Breast epithelium (tissue), 4 donors: ENCODE measurements around the gene SLC37A2. TPM values are rescaled to one million over a fixed set of nuclear protein-coding genes. Genes with fewer than 3 reads are reported as not detected.
A peak's percentile ranks its signal among the peaks of the same experiment; 100 is the strongest.

ENCODE experiments used
- DNase-seq, 2 donors: peaks; one replicate each; pipeline ENCODE4 v3.0.0-alpha.2; 2019; ENCODE audit warnings: low spot score in 2 of 2
- H3K27ac ChIP-seq, 2 donors: fragments of 200-600 bp; sonication (generic) in 1 of 2; one replicate each; pipeline ENCODE4 v1.5.1; 2016 to 2019; ENCODE audit warnings: mild to moderate bottlenecking in 1 of 2
- H3K27me3 ChIP-seq, 2 donors: fragments of 200-600 bp; sonication (generic) in 1 of 2; one replicate each; pipeline versions ENCODE4 v1.5.1 to v1.6.0; 2017 to 2019; ENCODE audit warnings: control low read depth in 1 of 2, mild to moderate bottlenecking in 1 of 2
- H3K36me3 ChIP-seq: fragments of 200-600 bp; one replicate; pipeline ENCODE4 v1.5.1; 2019
- H3K4me1 ChIP-seq, 2 donors: fragments of 200-600 bp; sonication (generic); one replicate each; pipeline ENCODE4 v1.5.1; 2016 to 2019; ENCODE audit warnings: control low read depth in 1 of 2
- H3K4me3 ChIP-seq, 3 donors: fragments of 200-600 bp; sonication (generic); 1 replicate in 2 of 3; 2 replicates in 1 of 3; pipeline ENCODE4 v1.5.1; 2016 to 2019; ENCODE audit warnings: mild to moderate bottlenecking in 3 of 3, moderate library complexity in 2 of 3
- H3K9me3 ChIP-seq, 2 donors: fragments of 200-600 bp; sonication (generic) in 1 of 2; one replicate each; pipeline ENCODE4 v1.5.1; 2016 to 2019; ENCODE audit warnings: control low read depth in 1 of 2
- CTCF ChIP-seq, 3 donors: fragments of 450-650 bp; IDR thresholded peaks; one replicate each; pipeline ENCODE4 v1.5.1; 2016 to 2017; ENCODE audit warnings: antibody characterized with exemption in 3 of 3, mild to moderate bottlenecking in 3 of 3, moderate library complexity in 3 of 3
- POLR2A ChIP-seq: fragments of 450-650 bp; IDR thresholded peaks from one replicate; pipeline ENCODE4 v1.6.1; 2016; ENCODE audit warnings: antibody characterized with exemption, mild to moderate bottlenecking, moderate library complexity
- POLR2AphosphoS5 ChIP-seq, 3 donors: sonication (generic); formaldehyde crosslinking; IDR thresholded peaks; one replicate each; pipeline ENCODE4 v1.6.1; 2017; ENCODE audit warnings: antibody characterized with exemption in 3 of 3
- intact Hi-C: fragments of 100-400 bp; cut with DNase I; formaldehyde crosslinking; loops from one replicate; pipeline ENCODE4 v1.15.1; 2023; ENCODE audit warnings: low total_unique reads
- total RNA-seq, 3 donors: library from RNA; depleted of rRNA; stranded (reverse); fragments of >200 nt; gene quantifications; one replicate each; pipeline ENCODE4 v1.1.0, GENCODE V29; 2016

The SLC37A2 gene
- total RNA-seq, 3 donors from 2014 or later: 3.9 to 38.9 (median 13.6) TPM

- no peaks in the 10 kb centered on the region for H3K9me3 ChIP-seq
- H3K4me1 ChIP-seq: no peaks in the 10 kb centered on the region
- DNase-seq: no peak
- H3K27me3 ChIP-seq: peaks cover 0 to 11% of the 10 kb centered on the region in 2 donors
- H3K27ac ChIP-seq: no peak overlapping the region
- TF ChIP-seq POLR2A: no peak
- TF ChIP-seq POLR2AphosphoS5 (IDR thresholded peaks at IDR 0.05): no peak
- TF ChIP-seq CTCF (IDR thresholded peaks at IDR 0.05): no peak
- H3K36me3 ChIP-seq: no peaks in the 10 kb centered on the region
- peak overlapping the region; percentile 60 to 77 (median 69) for H3K4me3 ChIP-seq
- intact Hi-C loops: no loop called here
Observed at GRCh38 chr11:125064070-125064469, 965 bp downstream of the SLC37A2 start.

- TF ChIP-seq POLR2AphosphoS5 (IDR thresholded peaks at IDR 0.05): no peak
- no peak for TF ChIP-seq POLR2A
- TF ChIP-seq CTCF (IDR thresholded peaks at IDR 0.05): no peak
- no peaks in the 10 kb centered on the region for H3K36me3 ChIP-seq
- H3K9me3 ChIP-seq: no peaks in the 10 kb centered on the region
- H3K4me1 ChIP-seq: no peaks in the 10 kb centered on the region
- H3K27me3 ChIP-seq: peaks cover 0 to 11% of the 10 kb centered on the region in 2 donors
- H3K4me3 ChIP-seq: no peak overlapping the region
- H3K27ac ChIP-seq: no peak overlapping the region
- DNase-seq: no peak
- intact Hi-C loops: no loop called here
Observed at GRCh38 chr11:125068368-125068767, 5.3 kb downstream of the SLC37A2 start.

GRCh38 chr11:125069008-125069407 is 5.9 kb downstream of the SLC37A2 start:
- no peak overlapping the region for H3K4me3 ChIP-seq
- no peaks in the 10 kb centered on the region for H3K4me1 ChIP-seq
- no peaks in the 10 kb centered on the region for H3K36me3 ChIP-seq
- TF ChIP-seq POLR2A: no peak
- no peak for TF ChIP-seq POLR2AphosphoS5 (IDR thresholded peaks at IDR 0.05)
- TF ChIP-seq CTCF (IDR thresholded peaks at IDR 0.05): no peak
- H3K9me3 ChIP-seq: no peaks in the 10 kb centered on the region
- no peak for DNase-seq
- H3K27me3 ChIP-seq: peaks cover 0 to 8% of the 10 kb centered on the region in 2 donors
- intact Hi-C loops: no loop called here
- H3K27ac ChIP-seq: no peak overlapping the region

DNA sequence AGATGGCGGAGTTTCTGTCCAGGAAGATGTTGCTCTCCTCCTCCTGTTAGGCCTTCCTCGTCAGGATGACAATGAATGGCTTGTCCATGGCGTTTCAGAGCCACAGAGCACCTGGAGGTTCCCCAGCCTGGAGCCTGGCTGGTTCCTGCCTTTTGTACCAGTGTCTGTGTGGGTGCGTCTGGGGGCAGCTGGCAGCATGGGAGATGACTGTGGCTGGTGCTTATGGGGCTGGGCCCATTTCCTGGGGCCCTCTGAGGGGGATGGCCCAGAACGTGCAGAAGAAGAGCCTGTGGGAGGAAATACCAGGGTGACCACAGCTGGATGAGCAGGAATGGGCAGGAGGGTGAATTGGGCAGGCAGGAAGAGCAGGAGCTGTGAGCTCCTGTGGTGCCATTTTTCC is 6.7 kb downstream of the SLC37A2 start:
- peaks cover 0 to 5% of the 10 kb centered on the region in 2 donors for H3K27me3 ChIP-seq
- intact Hi-C loops: no loop called here
- no peaks in the 10 kb centered on the region for H3K36me3 ChIP-seq
- no peak overlapping the region for H3K4me3 ChIP-seq
- peak in 1 of 2 donors; percentile 17 for DNase-seq
- peak overlapping the region in 1 of 2 donors; percentile 12 for H3K27ac ChIP-seq
- no peaks in the 10 kb centered on the region for H3K4me1 ChIP-seq
- H3K9me3 ChIP-seq: no peaks in the 10 kb centered on the region
- TF ChIP-seq CTCF (IDR thresholded peaks at IDR 0.05) (no peak), POLR2AphosphoS5 (IDR thresholded peaks at IDR 0.05) (no peak), POLR2A (no peak)

- peak in 1 of 2 donors; percentile 31 for DNase-seq
Observed at GRCh38 chr11:125070699-125071254, 7.7 kb downstream of the SLC37A2 start.

More at GRCh38 chr11:125070699-125071254, 7.7 kb downstream of the SLC37A2 start:
- Histone ChIP-seq H3K4me1 (no peaks in the 10 kb centered on the region), H3K36me3 (no peaks in the 10 kb centered on the region), H3K27me3 (peaks cover 0 to 5% of the 10 kb centered on the region in 2 donors), H3K27ac (peak overlapping the region in 1 of 2 donors; percentile 40), H3K4me3 (no peak overlapping the region), H3K9me3 (no peaks in the 10 kb centered on the region)
- TF ChIP-seq POLR2A: no peak
- peak in 2 of 3 donors; percentile 20 to 58 for TF ChIP-seq POLR2AphosphoS5 (IDR thresholded peaks at IDR 0.05)
- no peak for TF ChIP-seq CTCF (IDR thresholded peaks at IDR 0.05)
- intact Hi-C loops: no loop called here
